HepG2 (cell line): ENCODE data around the gene GNB1. TPM values are rescaled to one million over a fixed set of nuclear protein-coding genes. Genes with fewer than 3 reads are reported as not detected.

Source experiments
- CENPX ChIP-seq: sonication (generic); formaldehyde crosslinking; IDR thresholded peaks from 2 replicates; pipeline ENCODE4 v1.9.0; 2021; ENCODE audit warnings: mild to moderate bottlenecking, missing genetic modification reagents, moderate library complexity
- DNMT3B ChIP-seq: conservative IDR thresholded peaks from 2 replicates; pipeline ENCODE4 v1.6.1; 2016; ENCODE audit warnings: missing biosample characterization, control low read depth
- MEIS2 ChIP-seq: sonication (generic); formaldehyde crosslinking; IDR thresholded peaks from 2 replicates; pipeline ENCODE4 v1.9.0; 2021; ENCODE audit warnings: mild to moderate bottlenecking, missing genetic modification reagents
- MXI1 ChIP-seq: IDR thresholded peaks from 3 replicates; pipeline ENCODE4 v1.6.1; 2012; ENCODE audit warnings: low read depth, low read length, inconsistent platforms, borderline replicate concordance
- NCOA2 ChIP-seq: sonication (generic); formaldehyde crosslinking; IDR thresholded peaks from 2 replicates; pipeline ENCODE4 v1.8.0; 2022; ENCODE audit warnings: inconsistent platforms
- PAWR ChIP-seq: sonication (generic); formaldehyde crosslinking; IDR thresholded peaks from 2 replicates; pipeline ENCODE4 v1.4.0; 2020; ENCODE audit warnings: missing genetic modification reagents, mild to moderate bottlenecking, borderline replicate concordance
- PAXIP1 ChIP-seq: sonication (generic); formaldehyde crosslinking; conservative IDR thresholded peaks from 2 replicates; pipeline ENCODE4 v1.4.0; 2020; ENCODE audit warnings: mild to moderate bottlenecking, missing genetic modification reagents, moderate library complexity
- PITX1 ChIP-seq: sonication (generic); formaldehyde crosslinking; IDR thresholded peaks from 2 replicates; pipeline ENCODE4 v1.5.1; 2020; ENCODE audit warnings: mild to moderate bottlenecking, missing genetic modification reagents
- RFXAP ChIP-seq: sonication (generic); formaldehyde crosslinking; IDR thresholded peaks from 2 replicates; pipeline ENCODE4 v1.4.0; 2020; ENCODE audit warnings: missing genetic modification reagents, borderline replicate concordance
- SNAPC5 ChIP-seq: sonication (generic); formaldehyde crosslinking; IDR thresholded peaks from 2 replicates; pipeline ENCODE4 v1.8.1; 2023; ENCODE audit warnings: mild to moderate bottlenecking, missing genetic modification reagents, borderline replicate concordance
- TEAD3 ChIP-seq: optimal IDR thresholded peaks from 2 replicates; pipeline ENCODE3; 2016; ENCODE audit warnings: borderline replicate concordance
- THAP8 ChIP-seq: sonication (generic); formaldehyde crosslinking; IDR thresholded peaks from 2 replicates; pipeline ENCODE4 v1.5.1; 2020; ENCODE audit warnings: missing genetic modification reagents, mild to moderate bottlenecking, borderline replicate concordance
- ZBTB44 ChIP-seq: sonication (generic); formaldehyde crosslinking; IDR thresholded peaks from 2 replicates; pipeline ENCODE4 v1.4.0; 2020; ENCODE audit warnings: missing genetic modification reagents
- ZBTB7B ChIP-seq: sonication (generic); formaldehyde crosslinking; IDR thresholded peaks from 2 replicates; pipeline ENCODE4 v1.4.0; 2020; ENCODE audit warnings: missing genetic modification reagents
- ZFP1 ChIP-seq: IDR thresholded peaks from 2 replicates; pipeline ENCODE4 v1.6.1; 2016
- ZKSCAN8 ChIP-seq: IDR thresholded peaks from 2 replicates; pipeline ENCODE4 v1.6.1; 2016; ENCODE audit warnings: borderline replicate concordance, missing genetic modification reagents, missing compliant biosample characterization
- ZNF552 ChIP-seq: sonication (generic); formaldehyde crosslinking; IDR thresholded peaks from 2 replicates; pipeline ENCODE4 v1.9.0; 2022; ENCODE audit warnings: missing genetic modification reagents, mild to moderate bottlenecking, borderline replicate concordance
- ZNF567 ChIP-seq: sonication (generic); formaldehyde crosslinking; IDR thresholded peaks from 2 replicates; pipeline ENCODE4 v1.8.1; 2023; ENCODE audit warnings: mild to moderate bottlenecking, missing genetic modification reagents, borderline replicate concordance
- ZNF576 ChIP-seq: sonication (generic); formaldehyde crosslinking; IDR thresholded peaks from 2 replicates; pipeline ENCODE4 v1.4.0; 2020; ENCODE audit warnings: mild to moderate bottlenecking, missing genetic modification reagents
- ZNF749 ChIP-seq: sonication (generic); formaldehyde crosslinking; IDR thresholded peaks from 2 replicates; pipeline ENCODE4 v1.8.0; 2022; ENCODE audit warnings: mild to moderate bottlenecking, missing genetic modification reagents, moderate library complexity, borderline replicate concordance
- ZNF776 ChIP-seq: sonication (generic); formaldehyde crosslinking; IDR thresholded peaks from 2 replicates; pipeline ENCODE4 v1.4.0; 2020; ENCODE audit warnings: mild to moderate bottlenecking, missing genetic modification reagents
- ZNF83 ChIP-seq: sonication (generic); formaldehyde crosslinking; IDR thresholded peaks from 2 replicates; pipeline ENCODE4 v1.4.0; 2020; ENCODE audit warnings: missing genetic modification reagents, mild to moderate bottlenecking, borderline replicate concordance
- ZNF850 ChIP-seq: sonication (generic); formaldehyde crosslinking; conservative IDR thresholded peaks from 2 replicates; pipeline ENCODE4 v1.9.0; 2021; ENCODE audit warnings: mild to moderate bottlenecking, missing genetic modification reagents
- polyA plus RNA-seq, 8 experiments: library from polyadenylated mRNA; depleted of rRNA in 3 of 8; stranded (reverse) in 7 of 8; unstranded in 1 of 8; fragments of >200 nt; fragmentation: Illumina TruSeq in 4 of 8; extraction: Trizol in 4 of 8; gene quantifications; 2 replicates each; pipeline versions ENCODE4 v1.2.1 to v1.2.3, GENCODE V29; 2011 to 2016; ENCODE audit warnings: low read depth in 4 of 8, missing spikeins in 1 of 8, mixed read lengths in 1 of 8; ENCODE audit not compliant: insufficient read depth in 1 of 8
- total RNA-seq, 5 experiments: library from RNA; depleted of rRNA; stranded (reverse); fragments of >200 nt; fragmentation: Illumina TruSeq; extraction: Trizol; gene quantifications; 2 replicates each; pipeline ENCODE4 v1.2.3, GENCODE V29; 2016; ENCODE audit warnings: low read depth in 1 of 5

GNB1 gene
- total and polyA plus RNA-seq, 2 of the 13 experiments (the other 11 are each of a cell fraction or from before 2014, with no cell fraction given): 66.2 to 327 TPM

- TF ChIP-seq ZNF850 (CRISPR knock-in tag) (no peak), ZNF749 (no peak), ZNF83 (CRISPR knock-in tag) (no peak), PAXIP1 (CRISPR knock-in tag) (peak; percentile 56), ZBTB7B (CRISPR knock-in tag) (peak; percentile 45; the same call in 1 of the 2 replicates), PAWR (no peak), ZKSCAN8 (CRISPR knock-in tag) (no peak), ZFP1 (peak; percentile 34; the same call in 1 of the 2 replicates), THAP8 (CRISPR knock-in tag) (no peak), ZNF776 (peak; percentile 80; the same call in 1 of the 2 replicates), PITX1 (0 out of 2 replicates have a peak, but pooled peaks have one; percentile 58), ZNF567 (CRISPR knock-in tag) (0 out of 2 replicates have a peak, but pooled peaks have one; percentile 55), CENPX (no peak), ZNF576 (peak; percentile 90; the same call in 1 of the 2 replicates), ZBTB44 (CRISPR knock-in tag) (no peak), NCOA2 (CRISPR knock-in tag) (peak; percentile 20; the same call in 1 of the 2 replicates), DNMT3B (CRISPR knock-in tag) (no peak), MEIS2 (CRISPR knock-in tag) (peak; percentile 35; the same call in 1 of the 2 replicates), ZNF552 (CRISPR knock-in tag) (no peak), MXI1 (peak; percentile 82; the same call in 1 of the 3 replicates), SNAPC5 (no peak), TEAD3 (peak; percentile 34), RFXAP (CRISPR knock-in tag) (peak; percentile 85; the same call in 1 of the 2 replicates)
Observed at GRCh38 chr1:1919304-1920056, 28.6 kb upstream of the GNB1 start (continued).
